ENCODE data around the gene URB1. TPM values are rescaled to one million over a fixed set of nuclear protein-coding genes. Genes with fewer than 3 reads are reported as not detected.
"Not testable (repeated sequence)": the region's sequence is repeated elsewhere in the genome, so short reads cannot be mapped to it uniquely, and the experiment has no call there.

Gene URB1
- total RNA-seq, 1 donor from 2014 or later: 11.9 TPM

- DNase-seq; ATAC-seq; intact Hi-C loops (cut with micrococcal nuclease): not testable (repeated sequence)
Measured at GRCh38 chr21:32310976-32311375, 81.8 kb downstream of the URB1 start.

GRCh38 chr21:32309906-32310460 is 82.8 kb downstream of the URB1 start:
- ATAC-seq (no peak), DNase-seq (no peak)
- intact Hi-C loops (cut with micrococcal nuclease): no loop called here

- ATAC-seq: no peak
- intact Hi-C loops (cut with micrococcal nuclease): no loop called here
- no peak for DNase-seq
Measured at GRCh38 chr21:32308696-32309095, 84.1 kb downstream of the URB1 start.

GRCh38 chr21:32307706-32308105 is 85.1 kb downstream of the URB1 start:
- DNase-seq (no peak), ATAC-seq (no peak)
- intact Hi-C loops (cut with micrococcal nuclease): no loop called here

GRCh38 chr21:32306021-32306780 is 86.6 kb downstream of the URB1 start:
- intact Hi-C loops (cut with micrococcal nuclease): no loop called here
- DNase-seq (no peak), ATAC-seq (peak; percentile 45)

- intact Hi-C loops (cut with micrococcal nuclease): no loop called here
- no peak for DNase-seq
- ATAC-seq: no peak
Measured at GRCh38 chr21:32304998-32305397, 87.8 kb downstream of the URB1 start.

GRCh38 chr21:32303385-32303784 is 89.4 kb downstream of the URB1 start:
- DNase-seq (no peak), ATAC-seq (no peak)
- intact Hi-C loops (cut with micrococcal nuclease): no loop called here

- intact Hi-C loops (cut with micrococcal nuclease): no loop called here
- ATAC-seq: no peak
Measured at GRCh38 chr21:32302560-32302959, 90.3 kb downstream of the URB1 start.

GRCh38 chr21:32301596-32301995 is 91.2 kb downstream of the URB1 start:
- no peak for ATAC-seq
- intact Hi-C loops (cut with micrococcal nuclease): no loop called here
- DNase-seq: no peak

More at GRCh38 chr21:32302560-32302959, 90.3 kb downstream of the URB1 start:
- no peak for DNase-seq

GRCh38 chr21:32300117-32300681 is 92.6 kb downstream of the URB1 start:
- no peak for ATAC-seq
- intact Hi-C loops (cut with micrococcal nuclease): no loop called here
- no peak for DNase-seq

GRCh38 chr21:32299695-32300094 is 93.1 kb downstream of the URB1 start:
- DNase-seq: no peak
- intact Hi-C loops (cut with micrococcal nuclease): no loop called here
- no peak for ATAC-seq

- intact Hi-C loops (cut with micrococcal nuclease): no loop called here
- no peak for DNase-seq
- peak; percentile 23 for ATAC-seq
Measured at GRCh38 chr21:32298658-32299081, 94.1 kb downstream of the URB1 start, which contains the start of gene MRAP. Gene MRAP, plus strand, starts transcription at chr21:32298855. Its CDS starts 117 bp downstream, at chr21:32298972.

GRCh38 chr21:32298148-32298559 is 94.7 kb downstream of the URB1 start:
- DNase-seq: no peak
- intact Hi-C loops (cut with micrococcal nuclease): no loop called here

GRCh38 chr21:32297449-32297848 is 95.4 kb downstream of the URB1 start:
- intact Hi-C loops (cut with micrococcal nuclease): no loop called here
- ATAC-seq: no peak
- DNase-seq: no peak

More at GRCh38 chr21:32298148-32298559, 94.7 kb downstream of the URB1 start:
- ATAC-seq: peak; percentile 77

GRCh38 chr21:32285476-32285875 is 107.3 kb downstream of the URB1 start:
- DNase-seq (no peak), ATAC-seq (no peak)
- intact Hi-C loops (cut with micrococcal nuclease): no loop called here

- ATAC-seq (no peak), DNase-seq (no peak)
- intact Hi-C loops (cut with micrococcal nuclease): no loop called here
Measured at GRCh38 chr21:32282992-32283391, 109.8 kb downstream of the URB1 start.

- DNase-seq: no peak
- ATAC-seq: no peak
- intact Hi-C loops (cut with micrococcal nuclease): no loop called here
Measured at GRCh38 chr21:32281531-32281930, 111.3 kb downstream of the URB1 start.

- intact Hi-C loops (cut with micrococcal nuclease): no loop called here
- ATAC-seq (no peak), DNase-seq (no peak)
Measured at GRCh38 chr21:32279377-32279680, 113.5 kb downstream of the URB1 start.

- intact Hi-C loops (cut with micrococcal nuclease): no loop called here
- ATAC-seq: peak; percentile 98
Measured at GRCh38 chr21:32278518-32279376, 114.1 kb downstream of the URB1 start, which contains the start of gene MIS18A. Gene MIS18A, minus strand, starts transcription at chr21:32279049. Its CDS starts 35 bp downstream, at chr21:32279014.

GRCh38 chr21:32278103-32278502 is 114.7 kb downstream of the URB1 start:
- DNase-seq: no peak
- ATAC-seq: no peak
- intact Hi-C loops (cut with micrococcal nuclease): no loop called here

More at GRCh38 chr21:32278518-32279376, 114.1 kb downstream of the URB1 start, which contains the start of gene MIS18A:
- DNase-seq: peak; percentile 98
